MM.1S (cell line): ENCODE data around the gene CKS2.

Experiments used
- DNase-seq: peaks from one replicate; pipeline ENCODE4 v3.0.0-alpha.2; 2015
- H2AFZ ChIP-seq: fragments of 300-600 bp; sonication (generic); 2 replicates; pipeline ENCODE4 v1.6.0; 2016; ENCODE audit warnings: antibody characterized with exemption, low read length
- H3F3A ChIP-seq: fragments of 300-600 bp; sonication (generic); 2 replicates; pipeline ENCODE4 v1.6.1; 2016; ENCODE audit warnings: mild to moderate bottlenecking, antibody characterized with exemption, low read length, moderate library complexity, mixed read lengths; ENCODE audit not compliant: insufficient read depth
- H3K27ac ChIP-seq: fragments of 300-600 bp; sonication (generic); 2 replicates; pipeline ENCODE4 v1.5.1; 2016; ENCODE audit warnings: mild to moderate bottlenecking, low read length
- H3K27me3 ChIP-seq: fragments of 300-600 bp; sonication (generic); replicated peaks from 2 replicates; pipeline ENCODE4 v1.6.0; 2016; ENCODE audit warnings: low read length; ENCODE audit not compliant: insufficient read depth
- H3K36me3 ChIP-seq: fragments of 300-600 bp; sonication (generic); replicated peaks from 2 replicates; pipeline ENCODE4 v1.6.1; 2016; ENCODE audit warnings: mild to moderate bottlenecking, low read length, mixed read lengths; ENCODE audit not compliant: insufficient read depth
- H3K4me1 ChIP-seq: fragments of 300-600 bp; sonication (generic); 2 replicates; pipeline ENCODE4 v1.6.1; 2016; ENCODE audit warnings: low read length, mixed read lengths
- H3K4me2 ChIP-seq: fragments of 300-600 bp; sonication (generic); 2 replicates; pipeline ENCODE4 v1.6.0; 2016; ENCODE audit warnings: low read depth, low read length
- H3K4me3 ChIP-seq: fragments of 300-600 bp; sonication (generic); 2 replicates; pipeline ENCODE4 v1.5.1; 2016; ENCODE audit warnings: low read length, mixed read lengths
- H3K79me2 ChIP-seq: fragments of 300-600 bp; sonication (generic); 2 replicates; pipeline ENCODE4 v1.6.1; 2016; ENCODE audit warnings: mixed run types, low read length, mixed read lengths
- H3K9ac ChIP-seq: fragments of 300-600 bp; sonication (generic); 2 replicates; pipeline ENCODE4 v1.6.1; 2016; ENCODE audit warnings: low read length, mixed read lengths
- H3K9me2 ChIP-seq: fragments of 300-600 bp; sonication (generic); replicated peaks from 2 replicates; pipeline ENCODE4 v1.6.1; 2016; ENCODE audit warnings: mild to moderate bottlenecking, low read length, mixed read lengths; ENCODE audit not compliant: insufficient read depth
- H3K9me3 ChIP-seq: fragments of 300-600 bp; sonication (generic); replicated peaks from 2 replicates; pipeline ENCODE4 v1.6.1; 2016; ENCODE audit warnings: mild to moderate bottlenecking, low read length, mixed read lengths; ENCODE audit not compliant: insufficient read depth
- H4K20me1 ChIP-seq: fragments of 300-600 bp; sonication (generic); 2 replicates; pipeline ENCODE4 v1.6.1; 2016; ENCODE audit warnings: mild to moderate bottlenecking, low read length, moderate library complexity, mixed read lengths; ENCODE audit not compliant: insufficient read depth
- CTCF ChIP-seq: fragments of 300-600 bp; sonication (generic); IDR thresholded peaks from 2 replicates; pipeline ENCODE4 v1.5.1; 2016; ENCODE audit warnings: antibody characterized with exemption, low read length, mixed read lengths
- EZH2 ChIP-seq: fragments of 300-600 bp; sonication (generic); optimal IDR thresholded peaks from 2 replicates; pipeline ENCODE3; 2017; ENCODE audit warnings: low read depth, mild to moderate bottlenecking, antibody characterized with exemption, low read length, mixed read lengths
- EZH2phosphoT487 ChIP-seq: fragments of 300-600 bp; sonication (generic); IDR thresholded peaks from 2 replicates; pipeline ENCODE4 v1.6.1; 2018; ENCODE audit warnings: antibody characterized with exemption, low read length

Gene CKS2

GRCh38 chr9:89358985-89359384, 48.0 kb downstream of the CKS2 start:
- Histone ChIP-seq H3K4me1 (no peaks in the 10 kb centered on the region), H3K36me3 (peaks cover 12% of the 10 kb centered on the region; the same call in 1 of the 2 replicates), H3K9me3 (no peaks in the 10 kb centered on the region), H3K9ac (no peak overlapping the region), H3K79me2 (no peaks in the 10 kb centered on the region), H3K27ac (no peak overlapping the region), H3K9me2 (no peaks in the 10 kb centered on the region), H3K27me3 (no peaks in the 10 kb centered on the region), H2AFZ (no peak overlapping the region), H4K20me1 (no peaks in the 10 kb centered on the region), H3K4me3 (no peak overlapping the region), H3K4me2 (no peak overlapping the region), H3F3A (no peaks in the 10 kb centered on the region)
- TF ChIP-seq EZH2phosphoT487 (no peak), CTCF (no peak), EZH2 (no peak)
- no peak for DNase-seq

GRCh38 chr9:89359751-89360261, 48.8 kb downstream of the CKS2 start:
- no peak overlapping the region for H3K9ac ChIP-seq
- no peaks in the 10 kb centered on the region for H3K9me3 ChIP-seq
- H3K27me3 ChIP-seq, result no peaks in the 10 kb centered on the region
- H2AFZ ChIP-seq, result no peak overlapping the region
- no peak overlapping the region for H3K27ac ChIP-seq
- TF ChIP-seq CTCF (no peak), EZH2 (no peak), EZH2phosphoT487 (no peak)
- H4K20me1 ChIP-seq, result no peaks in the 10 kb centered on the region
- no peak overlapping the region for H3K4me2 ChIP-seq
- no peaks in the 10 kb centered on the region for H3K79me2 ChIP-seq
- H3F3A ChIP-seq, result no peaks in the 10 kb centered on the region
- DNase-seq, result no peak
- no peaks in the 10 kb centered on the region for H3K4me1 ChIP-seq
- no peaks in the 10 kb centered on the region for H3K9me2 ChIP-seq
- peaks cover 12% of the 10 kb centered on the region; the same call in 1 of the 2 replicates for H3K36me3 ChIP-seq
- no peak overlapping the region for H3K4me3 ChIP-seq

- DNase-seq, result no peak
Observed at GRCh38 chr9:89360465-89360864, 49.5 kb downstream of the CKS2 start.

More at GRCh38 chr9:89360465-89360864, 49.5 kb downstream of the CKS2 start:
- no peak overlapping the region for H3K4me3 ChIP-seq
- no peaks in the 10 kb centered on the region for H3K4me1 ChIP-seq
- no peaks in the 10 kb centered on the region for H3K79me2 ChIP-seq
- H3F3A ChIP-seq, result no peaks in the 10 kb centered on the region
- no peak overlapping the region for H3K9ac ChIP-seq
- no peak overlapping the region for H3K4me2 ChIP-seq
- no peaks in the 10 kb centered on the region for H3K9me3 ChIP-seq
- no peaks in the 10 kb centered on the region for H3K9me2 ChIP-seq
- no peak overlapping the region for H2AFZ ChIP-seq
- peaks cover 6% of the 10 kb centered on the region; the same call in 1 of the 2 replicates for H3K36me3 ChIP-seq
- TF ChIP-seq CTCF (no peak), EZH2phosphoT487 (no peak), EZH2 (no peak)
- no peaks in the 10 kb centered on the region for H4K20me1 ChIP-seq
- no peaks in the 10 kb centered on the region for H3K27me3 ChIP-seq
- no peak overlapping the region for H3K27ac ChIP-seq
